GM19035 (cell line): Measurements from ENCODE around the gene TMEM218.
"Not testable (repeated sequence)": the region's sequence is repeated elsewhere in the genome, so short reads cannot be mapped to it uniquely, and the experiment has no call there.

ENCODE experiments used
- ATAC-seq: cut with Tn5 transposase; IDR thresholded peaks from one replicate; pipeline ENCODE4 v1.9.1; 2021; ENCODE audit not compliant: unreplicated experiment

Gene TMEM218

DNA sequence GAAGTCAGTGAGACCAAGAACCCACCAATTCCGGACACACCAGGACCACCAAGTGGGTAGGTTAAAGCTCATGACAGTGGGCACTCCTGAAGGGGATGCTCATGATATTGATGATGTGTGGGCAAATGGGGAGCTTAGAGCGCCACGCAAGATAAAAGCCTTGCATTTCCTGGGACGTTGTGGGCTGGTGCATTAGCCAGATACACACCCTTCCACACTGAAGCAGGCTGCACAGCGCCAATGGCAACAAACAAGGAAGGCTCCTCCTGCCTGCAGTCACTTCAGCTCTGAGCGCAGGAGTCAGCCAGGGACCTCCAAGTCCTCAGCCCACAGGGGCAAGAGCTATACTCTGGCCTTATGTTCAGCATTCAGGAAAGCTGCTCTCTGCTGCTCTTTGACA is 20.6 kb downstream of the TMEM218 start:
- no peak for ATAC-seq

DNA sequence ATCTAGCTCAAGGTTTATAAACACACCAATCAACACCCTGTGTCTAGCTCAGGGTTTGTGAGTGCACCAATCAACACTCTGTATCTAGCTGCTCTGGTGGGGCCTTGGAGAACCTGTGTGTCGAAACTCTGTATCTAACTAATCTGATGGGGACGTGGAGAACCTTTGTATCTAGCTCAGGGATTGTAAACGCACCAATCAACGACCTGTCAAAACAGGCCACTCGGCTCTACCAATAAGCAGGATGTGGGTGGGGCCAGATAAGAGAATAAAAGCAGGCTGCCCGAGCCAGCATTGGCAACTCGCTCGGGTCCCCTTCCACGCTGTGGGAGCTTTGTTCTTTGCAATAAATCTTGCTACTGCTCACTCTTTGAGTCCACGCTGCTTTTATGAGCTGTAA is 21.3 kb downstream of the TMEM218 start:
- not testable (repeated sequence) for ATAC-seq

DNA sequence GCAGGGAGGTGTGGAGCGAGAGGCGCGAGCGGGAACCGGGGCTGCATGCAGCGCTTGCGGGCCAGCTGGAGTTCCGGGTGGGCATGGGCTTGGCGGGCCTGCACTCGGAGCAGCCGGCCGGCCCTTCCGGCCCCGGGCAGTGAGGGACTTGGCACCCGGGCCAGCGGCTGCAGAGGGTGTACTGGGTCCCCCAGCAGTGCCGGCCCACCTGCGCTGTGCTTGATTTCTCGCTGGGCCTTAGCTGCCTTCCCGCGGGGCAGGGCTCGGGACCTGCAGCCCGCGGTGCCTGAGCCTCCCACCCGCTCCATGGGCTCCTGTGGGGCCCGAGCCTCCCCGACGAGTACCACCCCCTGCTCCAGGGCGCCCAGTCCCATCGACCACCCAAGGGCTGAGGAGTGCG is 21.9 kb downstream of the TMEM218 start:
- ATAC-seq: not testable (repeated sequence)

DNA sequence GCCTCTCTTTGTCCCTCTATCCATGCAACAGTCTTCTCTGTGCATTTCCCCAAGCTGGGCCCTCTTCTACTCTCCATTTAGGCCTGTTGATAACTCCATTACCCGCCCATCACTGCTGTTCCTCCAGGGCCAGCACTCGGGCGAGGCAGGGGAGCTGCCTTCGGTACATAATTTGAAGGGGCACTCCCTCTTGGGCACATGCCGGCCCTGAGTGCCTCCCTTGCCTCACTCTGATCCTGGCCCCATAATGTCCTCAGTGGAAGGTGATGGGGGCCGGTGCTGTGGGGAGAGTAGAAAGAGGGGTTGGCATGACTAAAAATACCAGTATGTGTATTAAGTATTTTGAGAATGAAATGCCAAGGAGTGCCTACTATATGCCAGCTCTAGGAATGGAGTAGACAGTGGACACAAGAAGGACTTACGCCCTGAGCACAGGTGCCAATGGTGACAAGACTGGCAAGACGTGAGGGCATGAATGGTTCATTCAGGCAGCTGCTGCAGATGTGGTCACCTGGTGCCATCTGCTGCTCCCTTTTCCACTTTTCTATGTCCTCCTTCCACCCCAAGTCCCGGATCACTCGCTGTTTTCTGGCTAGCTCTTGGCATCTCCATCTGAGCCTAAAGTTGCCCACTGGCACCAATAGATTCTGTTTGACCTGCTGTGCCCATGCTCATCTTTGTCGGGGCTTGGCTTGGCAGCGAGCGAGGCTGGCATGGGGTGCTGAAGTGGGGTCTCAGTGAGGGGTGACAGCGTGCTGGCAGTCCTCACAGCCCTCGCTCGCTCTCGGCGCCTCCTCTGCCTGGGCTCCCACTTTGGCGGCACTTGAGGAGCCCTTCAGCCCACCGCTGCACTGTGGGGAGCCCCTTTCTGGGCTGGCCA is 22.6 kb downstream of the TMEM218 start:
- no peak for ATAC-seq

DNA sequence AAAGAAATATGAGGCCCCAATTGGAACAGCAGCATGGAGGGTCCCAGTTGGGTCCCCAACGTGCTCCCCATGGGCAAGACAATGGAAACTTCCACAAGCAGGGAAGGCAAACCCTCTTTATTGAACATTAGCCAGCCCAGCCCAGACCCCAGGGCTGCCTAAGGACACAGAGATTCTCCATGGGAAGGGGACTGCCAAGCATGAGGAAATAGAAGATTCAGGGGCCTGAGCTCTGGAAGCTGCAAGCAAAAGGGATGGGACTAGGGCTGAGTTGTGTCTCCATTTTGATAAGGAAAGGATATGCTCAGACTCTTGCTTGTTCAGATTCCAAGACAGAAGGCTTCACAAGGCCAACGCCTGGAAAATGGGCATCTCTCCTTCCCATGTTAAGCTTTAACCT is 23.3 kb downstream of the TMEM218 start:
- ATAC-seq: no peak

DNA sequence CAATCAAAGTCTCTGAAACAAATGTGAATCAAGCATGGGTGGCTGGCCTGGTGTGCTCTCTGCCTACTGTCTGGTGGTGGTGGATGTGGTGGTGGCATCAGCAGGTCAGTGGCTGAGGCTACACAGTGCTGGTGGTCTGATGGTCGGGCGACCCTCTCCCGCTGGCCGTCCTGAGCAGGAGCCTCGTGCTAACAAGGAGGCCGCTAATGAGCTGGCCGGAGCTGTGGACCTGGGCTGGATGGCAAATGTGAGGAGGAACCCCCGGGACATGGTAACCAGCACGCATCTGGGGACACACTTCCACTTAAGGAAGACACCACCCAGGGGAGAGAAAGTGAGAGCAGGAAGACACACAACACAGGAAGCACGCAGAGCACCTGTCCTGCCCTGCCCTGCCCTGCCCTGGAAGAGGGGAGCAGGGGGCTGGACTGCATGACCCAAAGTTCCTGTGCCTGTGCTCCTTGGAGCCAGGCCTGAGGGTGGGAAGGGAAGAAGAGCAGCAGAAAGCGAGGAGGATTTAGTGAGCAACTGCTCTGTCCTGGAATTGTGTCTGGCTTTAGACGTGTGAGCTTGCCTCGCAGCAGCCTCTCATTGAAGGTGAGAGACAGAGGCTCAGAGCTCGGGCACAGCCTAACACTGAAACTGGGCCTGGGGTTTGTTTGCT is 24.7 kb downstream of the TMEM218 start:
- ATAC-seq: no peak

DNA sequence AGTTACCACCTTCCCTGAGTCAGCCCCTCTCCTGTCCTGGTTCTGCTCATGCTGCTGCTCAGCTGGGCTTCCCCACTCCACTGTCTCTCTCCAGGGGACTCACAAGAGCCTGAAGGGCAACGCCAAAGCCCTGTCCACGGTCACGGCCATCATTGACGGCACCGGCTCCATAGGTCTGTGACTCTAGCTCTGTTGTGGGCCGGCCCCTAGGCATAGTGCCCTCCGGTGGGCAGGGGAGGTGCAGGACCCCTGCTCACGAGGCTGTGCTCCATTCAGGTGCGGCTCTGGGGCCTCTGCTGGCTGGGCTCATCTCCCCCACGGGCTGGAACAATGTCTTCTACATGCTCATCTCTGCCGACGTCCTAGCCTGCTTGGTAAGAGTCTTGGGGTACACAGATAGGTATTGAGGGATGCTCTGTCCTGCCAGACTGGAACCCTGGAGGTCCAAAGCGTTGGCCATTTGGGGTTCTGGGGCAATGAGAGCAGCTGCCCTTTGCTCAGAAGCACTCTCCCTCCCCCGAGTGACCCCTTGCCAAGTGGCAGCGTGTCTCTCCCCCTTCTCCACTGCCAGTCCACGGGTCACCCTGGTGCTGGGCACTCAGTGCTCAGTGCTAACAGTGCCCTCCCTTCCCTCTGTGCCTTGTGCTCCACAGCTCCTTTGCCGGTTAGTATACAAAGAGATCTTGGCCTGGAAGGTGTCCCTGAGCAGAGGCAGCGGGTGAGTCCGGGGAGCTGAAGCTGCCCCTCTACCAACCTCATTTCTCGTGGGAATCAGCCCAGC is 25.9 kb downstream of the TMEM218 start:
- no peak for ATAC-seq

DNA sequence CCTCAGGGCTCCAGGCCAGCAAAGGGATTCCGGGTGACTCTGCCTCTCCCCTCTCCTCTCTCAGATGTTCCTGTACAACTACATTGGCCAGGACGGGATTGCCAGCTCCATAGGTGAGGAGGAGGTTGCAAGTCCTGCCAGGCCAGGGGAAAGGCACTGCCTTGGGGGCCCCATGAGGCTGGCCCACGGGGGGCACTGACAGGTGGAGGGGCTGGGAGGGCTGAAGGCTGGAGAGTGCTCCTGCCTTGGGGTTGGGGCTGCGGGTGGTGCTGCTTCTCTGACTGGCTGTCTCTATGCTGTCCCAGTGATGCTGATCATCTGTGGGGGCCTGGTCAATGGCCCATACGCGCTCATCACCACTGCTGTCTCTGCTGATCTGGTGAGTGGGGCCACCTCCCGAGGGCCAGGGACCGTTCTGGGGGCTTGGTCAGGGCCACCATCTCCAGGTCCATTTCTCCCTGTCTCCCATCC is 26.6 kb downstream of the TMEM218 start:
- ATAC-seq: no peak

DNA sequence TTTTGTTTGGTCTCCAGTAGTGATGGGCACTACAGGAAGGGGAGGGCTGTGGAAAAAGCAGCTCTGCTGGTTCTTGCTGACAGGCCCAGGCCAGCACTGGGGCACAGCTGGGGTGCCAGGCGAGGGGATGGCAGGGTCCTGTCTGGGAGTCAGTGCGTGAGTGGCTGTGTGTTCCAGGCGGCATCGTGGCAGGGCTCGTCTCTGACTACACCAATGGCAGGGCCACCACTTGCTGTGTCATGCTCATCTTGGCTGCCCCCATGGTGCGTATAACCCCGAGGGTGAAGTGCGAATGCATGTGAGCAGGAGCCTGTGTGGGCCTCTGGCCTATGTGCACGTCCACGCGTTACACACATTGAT is 27.4 kb downstream of the TMEM218 start:
- ATAC-seq: no peak

DNA sequence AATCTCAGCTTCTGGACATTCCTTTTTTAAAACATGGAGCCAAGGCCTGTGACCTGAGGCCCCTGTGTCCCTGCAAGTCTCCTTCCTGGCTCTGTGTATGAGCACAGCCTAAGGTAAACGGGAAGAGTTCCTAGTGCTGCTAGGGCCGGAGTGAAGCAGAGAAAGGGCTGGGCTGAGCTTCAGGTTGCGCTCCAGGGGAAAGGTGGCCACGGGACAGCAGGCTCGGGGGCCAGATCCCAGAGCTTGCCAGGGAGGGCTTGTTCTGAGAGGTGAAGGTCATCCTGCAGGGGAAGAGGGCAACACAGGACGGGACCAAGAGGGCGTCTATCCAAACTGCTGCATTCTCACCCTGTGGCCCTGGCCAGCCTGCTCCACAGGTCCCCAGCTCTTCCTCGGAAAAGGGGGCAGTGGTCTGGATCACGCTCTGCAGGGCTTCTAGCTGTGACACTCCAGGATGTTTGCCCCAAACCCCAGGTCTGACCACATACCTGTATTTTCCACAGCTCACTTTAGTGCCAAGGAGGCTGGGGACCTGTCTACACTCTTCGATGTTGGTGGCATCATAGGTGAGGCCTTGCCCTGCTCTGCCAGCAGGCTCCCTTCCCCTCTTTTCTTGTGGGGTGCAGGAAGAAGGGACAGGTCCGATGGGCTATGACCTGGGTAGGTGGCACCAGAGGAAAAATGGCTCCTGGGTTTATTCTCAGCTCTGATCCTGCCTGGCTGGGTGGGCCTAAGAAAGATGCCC is 27.9 kb downstream of the TMEM218 start:
- ATAC-seq: no peak

DNA sequence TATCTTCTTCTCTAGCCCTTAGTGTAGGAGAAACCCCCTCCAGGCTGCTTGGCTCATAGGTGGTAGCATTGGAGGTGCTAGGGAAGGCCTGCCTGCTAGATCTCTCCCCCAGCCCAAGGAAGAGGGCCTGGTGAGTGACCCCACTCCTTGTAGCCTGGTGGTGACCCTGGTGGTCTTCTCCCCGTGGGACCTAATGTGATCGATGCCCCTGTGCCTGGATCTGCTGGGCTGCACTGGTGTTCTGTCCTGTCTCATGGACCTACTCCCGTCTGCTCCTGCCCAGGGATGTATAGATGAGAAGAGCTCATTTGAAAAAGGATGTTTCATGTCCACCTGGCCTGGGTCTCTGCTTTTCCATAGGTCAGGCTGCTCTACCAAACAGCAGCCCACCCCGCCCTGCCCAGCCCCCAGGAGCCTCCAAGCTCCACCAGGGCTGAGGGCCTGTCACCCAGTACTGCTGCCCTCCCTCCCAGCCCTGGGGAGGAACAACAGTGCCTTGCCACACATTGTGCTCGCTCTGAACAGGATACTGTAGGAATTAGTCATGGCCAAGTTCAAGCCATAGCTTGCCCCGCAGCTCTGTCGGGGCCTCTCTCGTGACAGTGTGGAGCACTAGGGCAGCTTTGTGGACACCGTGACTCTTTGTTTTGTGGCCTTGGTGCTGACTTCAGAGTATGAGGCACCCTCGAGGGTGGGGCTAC is 28.7 kb downstream of the TMEM218 start:
- ATAC-seq: no peak

DNA sequence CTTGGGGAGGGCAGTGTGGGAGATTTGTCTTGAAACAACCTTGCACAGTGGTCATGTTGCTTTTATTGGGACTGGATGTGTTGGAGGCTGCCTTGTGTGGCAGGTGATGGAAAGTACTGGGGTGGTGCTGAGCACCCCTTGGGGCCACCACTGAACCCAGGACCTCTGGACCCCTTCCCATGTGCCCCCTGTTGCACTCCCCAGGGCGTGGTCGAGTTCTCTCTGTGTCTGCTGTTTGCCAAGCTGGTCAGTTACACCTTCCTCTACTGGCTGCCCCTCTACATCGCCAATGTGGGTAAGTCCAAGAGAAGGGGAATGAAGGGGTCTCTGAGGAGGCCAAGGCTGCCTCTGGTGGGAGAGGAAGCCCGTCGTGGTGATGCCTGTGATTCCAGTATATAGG is 29.4 kb downstream of the TMEM218 start:
- no peak for ATAC-seq

DNA sequence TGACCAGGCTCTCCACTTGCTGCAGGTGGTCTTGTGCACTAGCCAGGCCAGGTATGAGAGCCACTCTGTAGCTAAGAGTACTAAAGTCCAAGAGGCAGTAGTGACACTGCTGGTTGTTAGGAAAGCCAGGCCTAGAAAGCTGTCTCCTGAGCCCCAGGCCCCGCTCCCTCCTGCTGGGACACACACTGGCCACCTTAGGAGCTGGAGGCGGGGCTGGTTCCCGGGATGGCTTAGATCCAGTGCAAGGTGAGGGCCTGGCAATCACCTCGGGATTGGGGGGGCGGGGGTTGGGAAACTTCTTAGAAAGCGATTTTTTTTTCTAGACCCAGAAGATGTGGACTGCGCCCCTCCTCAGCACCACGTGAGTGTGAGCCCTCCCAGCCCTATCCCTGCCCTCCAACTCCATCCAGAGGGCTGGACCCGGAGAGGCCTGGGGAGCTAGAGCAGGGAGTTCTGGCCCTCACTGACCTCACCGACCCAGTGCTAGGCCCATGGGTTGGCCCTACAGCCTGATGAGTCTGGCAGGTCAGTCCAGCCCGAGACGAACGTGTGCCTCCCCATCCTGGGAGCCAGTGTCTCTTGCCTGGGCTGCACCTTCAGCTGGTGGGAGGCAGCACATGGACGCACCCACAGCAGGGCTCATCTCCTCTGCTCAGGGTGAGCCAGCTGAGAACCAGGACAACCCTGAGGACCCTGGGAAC is 30.2 kb downstream of the TMEM218 start:
- ATAC-seq: no peak

DNA sequence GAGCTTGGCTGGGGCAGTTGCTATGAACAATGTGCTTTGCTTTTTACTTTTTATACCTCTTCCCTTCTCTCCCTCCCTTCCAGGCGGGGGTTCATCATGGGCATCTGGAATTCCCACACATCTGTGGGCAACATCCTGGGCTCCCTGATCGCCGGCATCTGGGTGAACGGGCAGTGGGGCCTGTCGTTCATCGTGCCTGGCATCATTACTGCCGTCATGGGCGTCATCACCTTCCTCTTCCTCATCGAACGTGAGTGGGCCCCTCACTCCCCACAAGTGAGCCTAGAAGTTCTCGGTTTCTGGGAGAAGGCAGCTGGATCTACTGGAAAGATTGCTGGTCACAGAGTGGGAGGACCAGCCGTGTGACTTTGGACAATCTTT is 30.9 kb downstream of the TMEM218 start:
- ATAC-seq: no peak

DNA sequence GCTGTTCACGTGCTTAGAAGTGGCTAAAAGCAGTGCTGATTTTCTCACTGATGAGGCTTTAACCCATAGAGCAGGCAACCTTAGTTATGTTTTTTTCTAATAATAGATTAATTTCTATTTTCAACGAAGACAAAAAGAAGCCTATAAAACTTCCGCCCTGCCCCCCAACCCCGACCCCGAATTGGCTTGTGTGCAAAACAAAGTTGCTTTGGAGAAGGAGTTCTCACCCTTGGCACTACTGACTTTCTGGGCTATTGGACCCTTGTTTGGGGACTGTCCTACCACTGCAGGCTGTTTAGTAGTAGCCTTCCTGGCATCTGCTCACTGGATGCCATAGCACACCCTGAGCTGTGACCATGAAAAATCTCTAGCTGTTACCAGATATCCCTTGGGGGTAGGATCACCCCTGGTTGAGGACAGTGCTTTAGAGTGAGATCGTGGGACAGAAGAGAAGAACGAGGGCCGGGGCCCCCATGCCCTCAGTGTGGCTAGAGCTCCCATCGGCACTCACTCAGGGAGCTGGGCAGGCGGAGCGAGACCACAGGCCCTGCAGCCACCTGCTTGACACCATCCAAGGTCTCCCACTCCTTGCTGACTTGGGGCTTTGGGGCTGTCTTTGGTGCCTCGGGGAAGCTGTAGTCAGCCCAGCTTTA is 31.4 kb downstream of the TMEM218 start:
- ATAC-seq: no peak

DNA sequence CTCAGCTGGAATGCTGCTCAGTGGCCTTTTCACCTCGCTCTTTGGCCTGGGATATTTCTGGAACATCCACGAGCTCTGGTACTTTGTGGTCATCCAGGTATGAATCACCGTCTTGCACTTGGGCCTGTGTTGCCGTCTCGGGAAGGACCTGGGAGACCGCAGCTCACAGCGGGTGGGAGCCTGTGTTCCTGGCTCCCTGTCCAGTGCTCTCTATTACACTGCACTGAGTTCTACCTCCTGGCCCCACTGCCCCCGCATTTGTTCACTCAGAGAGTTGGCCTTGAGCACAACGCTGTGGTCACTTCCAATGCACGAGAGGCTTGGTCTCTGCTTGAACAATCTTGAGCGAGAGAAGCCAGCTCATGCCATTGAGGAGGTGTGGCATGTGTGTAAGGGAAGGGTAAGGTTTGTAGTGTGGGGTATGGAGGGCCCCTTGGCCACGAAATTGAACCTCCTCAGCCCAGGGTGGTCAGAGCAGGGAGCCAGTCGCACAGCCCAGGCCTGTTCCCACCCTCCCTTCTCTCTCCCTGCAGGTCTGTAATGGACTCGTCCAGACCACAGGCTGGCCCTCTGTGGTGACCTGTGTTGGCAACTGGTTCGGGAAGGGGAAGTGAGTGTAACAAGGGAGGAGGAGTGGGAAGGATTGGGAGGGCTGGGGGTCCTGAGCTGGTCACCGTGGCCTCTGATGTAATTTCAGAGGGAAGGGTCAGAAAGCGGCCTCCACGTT is 32.1 kb downstream of the TMEM218 start:
- ATAC-seq: no peak

DNA sequence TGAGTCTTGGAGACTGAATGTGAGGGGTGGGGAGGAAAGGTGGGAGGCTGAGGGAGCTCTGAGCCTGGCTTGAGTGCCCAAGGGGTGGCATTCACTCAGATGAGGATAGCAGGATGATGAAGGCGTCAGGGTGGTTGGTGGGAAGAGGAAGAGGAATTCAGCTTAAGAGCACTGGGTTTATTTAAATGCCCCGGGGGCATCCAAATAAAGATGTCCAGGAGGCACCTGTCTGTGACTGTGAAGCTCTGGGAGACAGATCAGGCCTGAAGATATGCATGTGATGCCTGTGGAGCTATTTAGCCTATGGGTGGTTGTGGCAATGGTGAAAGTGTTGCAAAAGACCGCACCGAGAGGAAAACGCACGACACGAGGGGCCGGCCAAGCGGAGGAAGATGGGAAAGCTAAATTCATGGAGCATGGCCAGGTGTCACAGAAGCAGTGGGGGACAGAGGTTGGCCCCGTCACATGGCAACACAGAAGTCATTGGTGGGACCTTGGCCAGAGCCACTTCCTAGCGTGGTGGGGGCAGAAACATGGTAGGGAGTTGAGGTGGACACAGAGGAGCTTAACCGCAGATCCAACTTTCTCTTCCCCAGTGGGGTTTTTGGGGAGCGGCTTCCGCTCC is 32.8 kb downstream of the TMEM218 start:
- ATAC-seq: no peak

DNA sequence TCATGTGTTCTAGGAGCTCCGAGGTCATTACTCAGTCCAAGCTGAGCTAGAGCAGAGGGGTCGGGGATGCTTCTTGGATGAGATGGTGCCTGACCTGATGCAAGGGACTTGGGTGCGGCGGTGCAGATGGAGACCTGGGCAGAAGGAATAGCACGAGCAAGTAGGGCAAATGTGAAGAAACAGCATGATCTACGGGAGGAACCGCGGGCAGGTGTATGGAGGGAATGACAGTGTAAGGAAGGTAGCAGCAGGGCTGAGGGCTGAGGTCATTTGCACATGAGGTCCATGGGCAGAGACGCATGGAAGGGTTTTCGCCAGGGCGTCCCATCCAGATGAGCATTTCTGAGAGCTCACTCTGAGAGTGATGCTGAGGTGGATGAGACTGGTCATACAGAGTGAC is 33.4 kb downstream of the TMEM218 start:
- no peak for ATAC-seq
